Endothelial cell of umbilical vein (primary cell): ENCODE results near the gene DEF6. TPM values are rescaled to one million over a fixed set of nuclear protein-coding genes. Genes with fewer than 3 reads are reported as not detected.

Source experiments
- BruUV-seq: library from RNA; stranded (reverse); fragments of 400-500 nt; replicated peaks from 2 replicates; lab custom pipeline; 2021; lab: Mats Ljungman, UMichigan
- CTCF ChIA-PET: fragments of 300-600, 350-600 bp; sonication (Branson Sonifier 250); formaldehyde crosslinking; loops from one replicate; lab custom pipeline; 2021; ENCODE audit warnings: antibody characterized with exemption, inconsistent platforms; lab: Charles Lee
- POLR2A ChIA-PET: fragments of 300-600, 350-600 bp; sonication (Branson Sonifier 250); formaldehyde crosslinking; loops from one replicate; lab custom pipeline; 2021; ENCODE audit warnings: antibody characterized with exemption, inconsistent platforms; lab: Charles Lee
- DNase-seq: peaks from one replicate; pipeline ENCODE4 v3.0.0-alpha.2; 2011; ENCODE audit warnings: low read depth, low spot score
- FAIRE-seq: peaks from 2 replicates; lab custom pipeline; 2011; peaks lifted over from hg19 to GRCh38; lab: Jason Lieb, UNC
- H2AFZ ChIP-seq: 2 replicates; pipeline ENCODE4 v1.6.0; 2012; ENCODE audit warnings: low read depth, low read length, control low read depth, inconsistent platforms
- H3K27ac ChIP-seq: 2 replicates; pipeline ENCODE4 v1.5.1; 2011; ENCODE audit warnings: low read depth, mild to moderate bottlenecking, control low read depth, low read length, moderate library complexity; ENCODE audit not compliant: insufficient read depth
- H3K27me3 ChIP-seq, 2 experiments: 2 replicates each; pipeline versions ENCODE4 v1.6.0 to v1.6.1; 2011; ENCODE audit warnings: low read length in 2 of 2, mixed read lengths in 1 of 2; ENCODE audit not compliant: control insufficient read depth in 2 of 2, insufficient read depth in 2 of 2
- H3K36me3 ChIP-seq, 2 experiments: 2 replicates in 1 of 2; 3 replicates in 1 of 2; pipeline ENCODE4 v1.5.1; 2011; ENCODE audit warnings: low read length in 2 of 2, mild to moderate bottlenecking in 1 of 2, moderate library complexity in 1 of 2; ENCODE audit not compliant: control insufficient read depth in 2 of 2, insufficient read depth in 2 of 2; ENCODE audit errors: extremely low read depth in 1 of 2
- H3K4me1 ChIP-seq: 3 replicates; pipeline ENCODE4 v1.5.1; 2011; ENCODE audit warnings: mild to moderate bottlenecking, low read length; ENCODE audit not compliant: control insufficient read depth, insufficient read depth; ENCODE audit errors: extremely low read depth
- H3K4me2 ChIP-seq: 2 replicates; pipeline ENCODE4 v1.6.1; 2011; ENCODE audit warnings: low read length, control low read depth, mixed read lengths; ENCODE audit not compliant: insufficient read depth
- H3K4me3 ChIP-seq, 3 experiments: fragments of 200-600 bp in 1 of 3; sonication (generic), shearing (Covaris generic) in 1 of 3; replicated peaks in 1 of 3; 2 replicates each; pipeline ENCODE4 v1.5.1; 2011 to 2016; ENCODE audit warnings: control low read depth in 3 of 3, low read length in 3 of 3, mild to moderate bottlenecking in 2 of 3, inconsistent platforms in 1 of 3, low read depth in 1 of 3, moderate library complexity in 1 of 3; ENCODE audit not compliant: insufficient read depth in 1 of 3
- H3K79me2 ChIP-seq: 2 replicates; pipeline ENCODE4 v1.6.0; 2012; ENCODE audit warnings: low read length, inconsistent platforms; ENCODE audit not compliant: control insufficient read depth, insufficient read depth
- H3K9ac ChIP-seq: replicated peaks from 2 replicates; pipeline ENCODE3; 2011; ENCODE audit warnings: low read length, control low read depth; ENCODE audit not compliant: insufficient read depth; ENCODE audit errors: extremely low read depth
- H3K9me1 ChIP-seq: replicated peaks from 3 replicates; pipeline ENCODE4 v1.6.0; 2011; ENCODE audit warnings: mild to moderate bottlenecking, low read length; ENCODE audit not compliant: control insufficient read depth, insufficient read depth; ENCODE audit errors: extremely low read depth
- H3K9me3 ChIP-seq: replicated peaks from 2 replicates; pipeline ENCODE4 v1.5.1; 2012; ENCODE audit warnings: low read length, inconsistent platforms; ENCODE audit not compliant: control insufficient read depth, insufficient read depth
- H4K20me1 ChIP-seq: replicated peaks from 2 replicates; pipeline ENCODE3; 2011; ENCODE audit warnings: mild to moderate bottlenecking, low read length; ENCODE audit not compliant: control insufficient read depth, insufficient read depth; ENCODE audit errors: extremely low read depth
- EZH2 ChIP-seq: IDR thresholded peaks from 2 replicates; pipeline ENCODE4 v1.6.1; 2012; ENCODE audit warnings: borderline replicate concordance, low read depth, mild to moderate bottlenecking, moderate library complexity, low read length, inconsistent platforms; ENCODE audit not compliant: severe bottlenecking
- FOS ChIP-seq: IDR thresholded peaks from 2 replicates; pipeline ENCODE4 v1.6.1; 2011; ENCODE audit warnings: mild to moderate bottlenecking, low read length, moderate library complexity, borderline replicate concordance; ENCODE audit not compliant: insufficient read depth
- GATA2 ChIP-seq: IDR thresholded peaks from 2 replicates; pipeline ENCODE4 v1.7.0; 2011; ENCODE audit warnings: low read depth, mild to moderate bottlenecking, moderate library complexity, mixed read lengths, low read length; ENCODE audit not compliant: insufficient read length, insufficient read depth
- JUN ChIP-seq: IDR thresholded peaks from 2 replicates; pipeline ENCODE4 v1.6.1; 2011; ENCODE audit warnings: borderline replicate concordance, low read depth; ENCODE audit not compliant: insufficient read length, insufficient read depth
- MYC ChIP-seq: IDR thresholded peaks from one replicate; pipeline ENCODE4 v1.6.1; 2011; ENCODE audit warnings: mild to moderate bottlenecking, low read depth, low read length
- POLR2A ChIP-seq: IDR thresholded peaks from 2 replicates; pipeline ENCODE4 v1.6.1; 2012; ENCODE audit warnings: low read depth, mild to moderate bottlenecking, control low read depth, low read length
- dilution Hi-C: fragments of 300-500 bp; cut with MboI; formaldehyde crosslinking; loops from one replicate; pipeline ENCODE4 v1.15.0; 2019; ENCODE audit warnings: low sequenced_read_pairs; ENCODE audit not compliant: extremely low pct_ligation_motif_present
- intact Hi-C: fragments of 100-400 bp; cut with micrococcal nuclease; formaldehyde crosslinking; loops from one replicate; pipeline ENCODE4 v1.10.0; 2022
- polyA plus RNA-seq, 4 experiments: library from polyadenylated mRNA; depleted of rRNA in 3 of 4; stranded (reverse) in 3 of 4; unstranded in 1 of 4; fragments of >200 nt; gene quantifications; 2 replicates each; pipeline versions ENCODE4 v1.2.1 to v1.2.3, GENCODE V29; 2011 to 2012; ENCODE audit warnings: missing spikeins in 1 of 4
- total RNA-seq: library from RNA; stranded (reverse); gene quantifications from 2 replicates; pipeline ENCODE4 v1.2.3, GENCODE V29; 2021
- TF ChIP-seq, protein P1 (sequence below), 2 donors: IDR thresholded peaks; 1 replicate in 1 of 2; 2 replicates in 1 of 2; pipeline ENCODE4 v1.5.1; 2011; ENCODE audit warnings: low read length in 2 of 2, mild to moderate bottlenecking in 2 of 2, moderate library complexity in 2 of 2, control low read depth in 1 of 2, inconsistent platforms in 1 of 2, low read depth in 1 of 2; ENCODE audit not compliant: insufficient read depth in 1 of 2; ENCODE audit errors: extremely low read depth in 1 of 2

DEF6 gene
- total and polyA plus RNA-seq, 2 donors (not counting 3 experiments of a cell fraction or from before 2014, with no cell fraction given): 0.59 to 0.77 TPM

DNA sequence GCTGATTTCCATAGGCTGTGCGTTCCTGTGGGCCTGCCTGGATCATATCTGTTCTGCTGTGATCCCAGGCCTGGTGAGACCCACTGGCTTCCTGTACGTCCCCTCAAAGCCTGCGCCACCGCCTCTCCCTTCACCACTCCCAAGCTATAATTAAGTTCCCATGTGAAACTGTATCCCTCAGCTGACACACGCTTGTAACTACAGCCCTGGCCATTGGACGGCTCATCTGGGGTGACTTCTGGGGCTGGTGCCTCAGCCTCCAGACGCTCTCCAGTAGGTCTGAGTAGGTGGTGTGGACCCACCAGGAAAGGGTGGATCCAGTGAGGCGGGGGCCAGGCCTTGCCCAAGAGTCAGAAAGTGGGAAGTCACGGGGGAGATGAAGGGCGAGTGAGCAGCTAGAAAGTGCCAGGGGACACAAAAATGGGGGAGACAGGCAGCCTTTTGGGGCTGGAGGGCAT is 65.7 kb downstream of the DEF6 start:
- POLR2A ChIA-PET: no interaction called here
- Histone ChIP-seq H3K4me3 (no peak overlapping the region), H3K27ac (peak overlapping the region; percentile 15), H3K9me3 (no peaks in the 10 kb centered on the region), H3K27me3 (no peaks in the 10 kb centered on the region), H3K79me2 (peaks cover 5% of the 10 kb centered on the region), H3K4me1 (peaks cover 2% of the 10 kb centered on the region), H3K9me1 (no peaks in the 10 kb centered on the region), H3K36me3 (no peaks in the 10 kb centered on the region), H3K4me2 (no peak overlapping the region), H2AFZ (no peak overlapping the region), H3K9ac (peak overlapping the region; percentile 1), H4K20me1 (no peaks in the 10 kb centered on the region)
- TF ChIP-seq JUN: no peak
- TF ChIP-seq GATA2: no peak
- no peak for TF ChIP-seq FOS
- no peak for TF ChIP-seq EZH2
- TF ChIP-seq, protein P1, sequence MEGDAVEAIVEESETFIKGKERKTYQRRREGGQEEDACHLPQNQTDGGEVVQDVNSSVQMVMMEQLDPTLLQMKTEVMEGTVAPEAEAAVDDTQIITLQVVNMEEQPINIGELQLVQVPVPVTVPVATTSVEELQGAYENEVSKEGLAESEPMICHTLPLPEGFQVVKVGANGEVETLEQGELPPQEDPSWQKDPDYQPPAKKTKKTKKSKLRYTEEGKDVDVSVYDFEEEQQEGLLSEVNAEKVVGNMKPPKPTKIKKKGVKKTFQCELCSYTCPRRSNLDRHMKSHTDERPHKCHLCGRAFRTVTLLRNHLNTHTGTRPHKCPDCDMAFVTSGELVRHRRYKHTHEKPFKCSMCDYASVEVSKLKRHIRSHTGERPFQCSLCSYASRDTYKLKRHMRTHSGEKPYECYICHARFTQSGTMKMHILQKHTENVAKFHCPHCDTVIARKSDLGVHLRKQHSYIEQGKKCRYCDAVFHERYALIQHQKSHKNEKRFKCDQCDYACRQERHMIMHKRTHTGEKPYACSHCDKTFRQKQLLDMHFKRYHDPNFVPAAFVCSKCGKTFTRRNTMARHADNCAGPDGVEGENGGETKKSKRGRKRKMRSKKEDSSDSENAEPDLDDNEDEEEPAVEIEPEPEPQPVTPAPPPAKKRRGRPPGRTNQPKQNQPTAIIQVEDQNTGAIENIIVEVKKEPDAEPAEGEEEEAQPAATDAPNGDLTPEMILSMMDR (IDR thresholded peaks at IDR 0.05; ENCODE audit: extremely low read depth in 1 of 2, insufficient read depth in 1 of 2, low read depth in 1 of 2, low read length in 2 of 2): no peak
- TF ChIP-seq POLR2A: no peak
- no peak for TF ChIP-seq MYC
- no peak for DNase-seq
- dilution Hi-C loops (no loop called here), intact Hi-C loops (no loop called here)
- CTCF ChIA-PET: interaction anchor here (1.0 kb wide), 1 partner anchor 19 kb away, joined by 3 read pairs; no protein-coding TSS in a partner anchor
- FAIRE-seq: peak; percentile 8
- no TSS peak for BruUV-seq
